ENCODE measurements around the gene NPPB. TPM values are rescaled to one million over a fixed set of nuclear protein-coding genes. Genes with fewer than 3 reads are reported as not detected.

Gene NPPB
- 5.4 TPM for polyA plus RNA-seq (2013, experiment 1 of 2)
- polyA plus RNA-seq (2013, experiment 2 of 2), result 5.2 TPM

- Histone ChIP-seq H2BK5ac (ENCODE audit: low read length) (no peak within 1 kb of the TSS), H3K27ac (replicated peaks; ENCODE audit: low read length) (no peak within 1 kb of the TSS), H3K9ac (ENCODE audit: low read depth, low read length, poor library complexity) (no peak within 1 kb of the TSS), H3K23ac (ENCODE audit: low read depth, low read length, poor library complexity) (peak within 1 kb of the TSS; percentile 22), H2AFZ (ENCODE audit: low read length) (no peak within 1 kb of the TSS), H3K9me3 (replicated peaks in 1 of 2; ENCODE audit: control insufficient read depth in 2 of 2, insufficient read depth in 1 of 2, low read depth in 1 of 2, low read length in 2 of 2) (no peaks in the 10 kb centered on the region), H3K4me1 (ENCODE audit: control insufficient read depth in 2 of 2, insufficient read depth in 1 of 2, low read depth in 1 of 2, low read length in 2 of 2) (peaks cover 3% of the 10 kb centered on the region in 2 donors), H2BK15ac (ENCODE audit: low read length) (no peak within 1 kb of the TSS), H2BK120ac (ENCODE audit: low read depth, low read length) (no peak within 1 kb of the TSS), H3K4ac (ENCODE audit: low read length) (no peak within 1 kb of the TSS), H3K36me3 (replicated peaks in 1 of 2; ENCODE audit: control insufficient read depth in 2 of 2, insufficient read depth in 2 of 2, low read length in 2 of 2) (no peaks in the 10 kb centered on the region), H3K27me3 (ENCODE audit: control insufficient read depth in 3 of 3, insufficient read depth in 3 of 3, low read depth in 1 of 3, low read length in 3 of 3) (peaks cover 0 to 53% (median 17%) of the 10 kb centered on the region in 3 experiments), H3K4me2 (ENCODE audit: insufficient read depth, low read length, poor library complexity, severe bottlenecking) (peak within 1 kb of the TSS; percentile 38), H2AK5ac (ENCODE audit: low read depth, low read length) (no peak within 1 kb of the TSS), H3K18ac (ENCODE audit: low read length) (no peak within 1 kb of the TSS), H3K14ac (ENCODE audit: low read length) (no peak within 1 kb of the TSS), H3K79me1 (ENCODE audit: low read depth, low read length) (no peaks in the 10 kb centered on the region), H3K4me3 (ENCODE audit: low read length in 2 of 2) (peak within 1 kb of the TSS in 1 of 2 donors; percentile 3), H2BK12ac (ENCODE audit: low read length) (no peak within 1 kb of the TSS), H4K91ac (ENCODE audit: low read depth, low read length, poor library complexity) (no peak within 1 kb of the TSS), H4K8ac (ENCODE audit: low read depth, low read length) (no peak within 1 kb of the TSS)
- no CpG with 5 or more reads among the region's 16 CpGs for WGBS, 2 donors (ENCODE audit: extremely low coverage in 2 of 2, insufficient read length in 2 of 2, insufficient replicate concordance in 1 of 2)
- no peak for DNase-seq (ENCODE audit: low spot score)
Observed at GRCh38 chr1:11858613-11858967, at the start of gene NPPB. Gene NPPB (minus strand): TSS chr1:11858945. CDS start chr1:11858833, 112 bp downstream.

- Histone ChIP-seq H2AK5ac (ENCODE audit: low read depth, low read length) (no peak overlapping the region), H2BK15ac (ENCODE audit: low read length) (no peak overlapping the region), H3K27me3 (ENCODE audit: control insufficient read depth in 3 of 3, insufficient read depth in 3 of 3, low read depth in 1 of 3, low read length in 3 of 3) (no peaks in the 10 kb centered on the region), H2BK12ac (ENCODE audit: low read length) (no peak overlapping the region), H3K14ac (ENCODE audit: low read length) (no peak overlapping the region), H4K91ac (ENCODE audit: low read depth, low read length, poor library complexity) (no peak overlapping the region), H4K8ac (ENCODE audit: low read depth, low read length) (no peak overlapping the region), H3K36me3 (replicated peaks in 1 of 2; ENCODE audit: control insufficient read depth in 2 of 2, insufficient read depth in 2 of 2, low read length in 2 of 2) (no peaks in the 10 kb centered on the region), H3K27ac (replicated peaks; ENCODE audit: low read length) (peak overlapping the region; percentile 94), H2AFZ (ENCODE audit: low read length) (peak overlapping the region; percentile 78), H2BK120ac (ENCODE audit: low read depth, low read length) (no peak overlapping the region), H3K4me2 (ENCODE audit: insufficient read depth, low read length, poor library complexity, severe bottlenecking) (peak overlapping the region; percentile 65), H3K18ac (ENCODE audit: low read length) (peak overlapping the region; percentile 29), H3K9me3 (replicated peaks in 1 of 2; ENCODE audit: control insufficient read depth in 2 of 2, insufficient read depth in 1 of 2, low read depth in 1 of 2, low read length in 2 of 2) (no peaks in the 10 kb centered on the region), H3K9ac (ENCODE audit: low read depth, low read length, poor library complexity) (peak overlapping the region; percentile 74), H3K23ac (ENCODE audit: low read depth, low read length, poor library complexity) (no peak overlapping the region), H3K4ac (ENCODE audit: low read length) (no peak overlapping the region), H3K4me1 (ENCODE audit: control insufficient read depth in 2 of 2, insufficient read depth in 1 of 2, low read depth in 1 of 2, low read length in 2 of 2) (peaks cover 3 to 5% of the 10 kb centered on the region in 2 donors), H3K4me3 (ENCODE audit: low read length in 2 of 2) (peak overlapping the region; percentile 46 to 79), H2BK5ac (ENCODE audit: low read length) (peak overlapping the region; percentile 69), H3K79me1 (ENCODE audit: low read depth, low read length) (peaks cover 2% of the 10 kb centered on the region)
- DNase-seq (ENCODE audit: low spot score), result peak; percentile 86
- WGBS, 2 donors (ENCODE audit: extremely low coverage in 2 of 2, insufficient read length in 2 of 2, insufficient replicate concordance in 1 of 2), result no CpG with 5 or more reads among the region's 24 CpGs
Observed at GRCh38 chr1:11908095-11908675, 49.4 kb upstream of the NPPB start.

- no CpG with 5 or more reads among the region's 19 CpGs for WGBS, 2 donors (ENCODE audit: extremely low coverage in 2 of 2, insufficient read length in 2 of 2, insufficient replicate concordance in 1 of 2)
- no peak overlapping the region for H3K4me3 ChIP-seq (ENCODE audit: low read length in 2 of 2)
- peak overlapping the region; percentile 97 for H2BK5ac ChIP-seq (ENCODE audit: low read length)
- no peaks in the 10 kb centered on the region for H3K27me3 ChIP-seq (ENCODE audit: control insufficient read depth in 3 of 3, insufficient read depth in 3 of 3, low read depth in 1 of 3, low read length in 3 of 3)
- peak overlapping the region; percentile 80 for H3K18ac ChIP-seq (ENCODE audit: low read length)
- no peak overlapping the region for H3K23ac ChIP-seq (ENCODE audit: low read depth, low read length, poor library complexity)
- peak overlapping the region; percentile 53 for H2AFZ ChIP-seq (ENCODE audit: low read length)
- no peak overlapping the region for H4K91ac ChIP-seq (ENCODE audit: low read depth, low read length, poor library complexity)
- H3K36me3 ChIP-seq (replicated peaks in 1 of 2; ENCODE audit: control insufficient read depth in 2 of 2, insufficient read depth in 2 of 2, low read length in 2 of 2), result no peaks in the 10 kb centered on the region
- peak overlapping the region; percentile 97 for H2AK5ac ChIP-seq (ENCODE audit: low read depth, low read length)
- no peak overlapping the region for H3K9ac ChIP-seq (ENCODE audit: low read depth, low read length, poor library complexity)
- peak overlapping the region; percentile 84 for H3K4ac ChIP-seq (ENCODE audit: low read length)
- peaks cover 3 to 5% of the 10 kb centered on the region in 2 donors for H3K4me1 ChIP-seq (ENCODE audit: control insufficient read depth in 2 of 2, insufficient read depth in 1 of 2, low read depth in 1 of 2, low read length in 2 of 2)
- H3K79me1 ChIP-seq (ENCODE audit: low read depth, low read length), result peaks cover 3% of the 10 kb centered on the region
- H2BK15ac ChIP-seq (ENCODE audit: low read length), result peak overlapping the region; percentile 96
- H2BK120ac ChIP-seq (ENCODE audit: low read depth, low read length), result peak overlapping the region; percentile 72
- peak overlapping the region; percentile 90 for H2BK12ac ChIP-seq (ENCODE audit: low read length)
- H3K4me2 ChIP-seq (ENCODE audit: insufficient read depth, low read length, poor library complexity, severe bottlenecking), result peak overlapping the region; percentile 18
- H3K14ac ChIP-seq (ENCODE audit: low read length), result no peak overlapping the region
- peak overlapping the region; percentile 86 for H3K27ac ChIP-seq (replicated peaks; ENCODE audit: low read length)
- no peak overlapping the region for H4K8ac ChIP-seq (ENCODE audit: low read depth, low read length)
- DNase-seq (ENCODE audit: low spot score), result peak; percentile 92
- no peaks in the 10 kb centered on the region for H3K9me3 ChIP-seq (replicated peaks in 1 of 2; ENCODE audit: control insufficient read depth in 2 of 2, insufficient read depth in 1 of 2, low read depth in 1 of 2, low read length in 2 of 2)
Observed at GRCh38 chr1:11907275-11908094, 48.7 kb upstream of the NPPB start.

GRCh38 chr1:11906870-11907269, 48.1 kb upstream of the NPPB start:
- no CpG with 5 or more reads among the region's 10 CpGs for WGBS, 2 donors (ENCODE audit: extremely low coverage in 2 of 2, insufficient read length in 2 of 2, insufficient replicate concordance in 1 of 2)

More at GRCh38 chr1:11906870-11907269, 48.1 kb upstream of the NPPB start:
- Histone ChIP-seq H2BK120ac (ENCODE audit: low read depth, low read length) (peak overlapping the region; percentile 72), H2BK12ac (ENCODE audit: low read length) (peak overlapping the region; percentile 46), H3K4me1 (ENCODE audit: control insufficient read depth in 2 of 2, insufficient read depth in 1 of 2, low read depth in 1 of 2, low read length in 2 of 2) (peaks cover 3 to 5% of the 10 kb centered on the region in 2 donors), H3K27me3 (ENCODE audit: control insufficient read depth in 3 of 3, insufficient read depth in 3 of 3, low read depth in 1 of 3, low read length in 3 of 3) (peaks cover 0 to 4% (median 0%) of the 10 kb centered on the region in 3 experiments), H3K4me3 (ENCODE audit: low read length in 2 of 2) (no peak overlapping the region), H3K23ac (ENCODE audit: low read depth, low read length, poor library complexity) (peak overlapping the region; percentile 43), H3K9ac (ENCODE audit: low read depth, low read length, poor library complexity) (no peak overlapping the region), H3K4ac (ENCODE audit: low read length) (peak overlapping the region; percentile 84), H2BK5ac (ENCODE audit: low read length) (peak overlapping the region; percentile 97), H3K18ac (ENCODE audit: low read length) (peak overlapping the region; percentile 76), H4K91ac (ENCODE audit: low read depth, low read length, poor library complexity) (no peak overlapping the region), H3K4me2 (ENCODE audit: insufficient read depth, low read length, poor library complexity, severe bottlenecking) (no peak overlapping the region), H3K14ac (ENCODE audit: low read length) (no peak overlapping the region), H2BK15ac (ENCODE audit: low read length) (peak overlapping the region; percentile 96), H4K8ac (ENCODE audit: low read depth, low read length) (no peak overlapping the region), H2AK5ac (ENCODE audit: low read depth, low read length) (peak overlapping the region; percentile 97), H3K27ac (replicated peaks; ENCODE audit: low read length) (no peak overlapping the region), H2AFZ (ENCODE audit: low read length) (peak overlapping the region; percentile 53), H3K36me3 (replicated peaks in 1 of 2; ENCODE audit: control insufficient read depth in 2 of 2, insufficient read depth in 2 of 2, low read length in 2 of 2) (no peaks in the 10 kb centered on the region), H3K79me1 (ENCODE audit: low read depth, low read length) (peaks cover 3% of the 10 kb centered on the region), H3K9me3 (replicated peaks in 1 of 2; ENCODE audit: control insufficient read depth in 2 of 2, insufficient read depth in 1 of 2, low read depth in 1 of 2, low read length in 2 of 2) (no peaks in the 10 kb centered on the region)
- no peak for DNase-seq (ENCODE audit: low spot score)
